Liver (tissue), 3 donors: ENCODE results near the gene LDLRAD3.

Experiments used
- EGR1 ChIP-seq, 2 donors: IDR thresholded peaks; 2 replicates each; pipeline ENCODE4 v1.6.1; 2016 to 2018; ENCODE audit warnings: antibody characterized with exemption in 2 of 2, low read depth in 2 of 2
- JUND ChIP-seq, 2 donors: IDR thresholded peaks; 2 replicates each; pipeline ENCODE4 v1.6.1; 2016; ENCODE audit warnings: antibody characterized with exemption in 2 of 2
- SP1 ChIP-seq: IDR thresholded peaks from 2 replicates; pipeline ENCODE4 v1.6.1; 2018; ENCODE audit warnings: antibody characterized with exemption, mild to moderate bottlenecking
- YY1 ChIP-seq: IDR thresholded peaks from 2 replicates; pipeline ENCODE4 v1.6.1; 2016; ENCODE audit warnings: antibody characterized with exemption, mild to moderate bottlenecking
- TF ChIP-seq, protein P1 (sequence below): IDR thresholded peaks from 2 replicates; pipeline ENCODE4 v1.6.1; 2016; ENCODE audit warnings: antibody characterized with exemption
- TF ChIP-seq, protein P2 (sequence below): fragments of 150-350 bp; IDR thresholded peaks from 2 replicates; pipeline ENCODE4 v1.5.1; 2017; ENCODE audit warnings: improper control_type of control experiment, low read depth, low read length; ENCODE audit not compliant: missing input control
- TF ChIP-seq, protein P3 (sequence below): IDR thresholded peaks from 2 replicates; pipeline ENCODE4 v1.6.1; 2016; ENCODE audit warnings: antibody characterized with exemption
- TF ChIP-seq, protein P4 (sequence below): IDR thresholded peaks from 2 replicates; pipeline ENCODE4 v1.6.1; 2016; ENCODE audit warnings: antibody characterized with exemption, mild to moderate bottlenecking
- donor health status: healthy.
- donor health status: healthy.

DNA sequence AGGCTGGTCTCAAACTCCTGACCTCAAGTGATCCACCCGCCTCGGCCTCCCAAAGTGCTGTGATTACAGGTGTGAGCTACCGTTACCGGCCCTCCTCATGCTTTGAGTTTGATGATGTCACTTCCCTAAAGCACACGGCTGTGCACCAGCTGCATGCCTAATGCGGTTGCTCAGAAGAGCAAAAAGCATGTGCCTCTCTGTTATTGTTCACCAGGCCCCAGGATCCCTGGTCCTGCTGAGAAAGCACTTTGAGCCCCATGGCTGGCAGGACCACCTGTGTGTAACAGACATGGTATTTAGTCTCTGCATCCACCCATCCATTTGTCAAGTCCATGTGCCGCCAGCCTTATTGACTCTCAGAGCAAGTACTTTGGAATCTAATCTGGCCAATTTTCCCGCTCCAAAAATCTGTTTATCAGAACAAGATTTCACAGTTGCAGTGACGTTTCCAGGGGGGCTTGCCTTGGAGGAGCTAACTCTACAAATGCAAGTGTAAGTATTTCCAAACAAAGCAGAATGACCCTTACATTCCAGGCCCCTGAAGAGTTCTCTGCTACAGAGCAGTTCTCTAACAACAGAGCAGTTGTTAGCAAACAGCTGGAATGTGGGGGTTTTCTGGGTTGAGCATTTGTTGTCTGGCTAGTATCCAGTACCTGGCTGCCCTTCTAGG, 89.4 kb downstream of the LDLRAD3 start:
- TF ChIP-seq, protein P1, sequence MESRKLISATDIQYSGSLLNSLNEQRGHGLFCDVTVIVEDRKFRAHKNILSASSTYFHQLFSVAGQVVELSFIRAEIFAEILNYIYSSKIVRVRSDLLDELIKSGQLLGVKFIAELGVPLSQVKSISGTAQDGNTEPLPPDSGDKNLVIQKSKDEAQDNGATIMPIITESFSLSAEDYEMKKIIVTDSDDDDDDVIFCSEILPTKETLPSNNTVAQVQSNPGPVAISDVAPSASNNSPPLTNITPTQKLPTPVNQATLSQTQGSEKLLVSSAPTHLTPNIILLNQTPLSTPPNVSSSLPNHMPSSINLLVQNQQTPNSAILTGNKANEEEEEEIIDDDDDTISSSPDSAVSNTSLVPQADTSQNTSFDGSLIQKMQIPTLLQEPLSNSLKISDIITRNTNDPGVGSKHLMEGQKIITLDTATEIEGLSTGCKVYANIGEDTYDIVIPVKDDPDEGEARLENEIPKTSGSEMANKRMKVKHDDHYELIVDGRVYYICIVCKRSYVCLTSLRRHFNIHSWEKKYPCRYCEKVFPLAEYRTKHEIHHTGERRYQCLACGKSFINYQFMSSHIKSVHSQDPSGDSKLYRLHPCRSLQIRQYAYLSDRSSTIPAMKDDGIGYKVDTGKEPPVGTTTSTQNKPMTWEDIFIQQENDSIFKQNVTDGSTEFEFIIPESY, result no peak
- TF ChIP-seq, protein P2, sequence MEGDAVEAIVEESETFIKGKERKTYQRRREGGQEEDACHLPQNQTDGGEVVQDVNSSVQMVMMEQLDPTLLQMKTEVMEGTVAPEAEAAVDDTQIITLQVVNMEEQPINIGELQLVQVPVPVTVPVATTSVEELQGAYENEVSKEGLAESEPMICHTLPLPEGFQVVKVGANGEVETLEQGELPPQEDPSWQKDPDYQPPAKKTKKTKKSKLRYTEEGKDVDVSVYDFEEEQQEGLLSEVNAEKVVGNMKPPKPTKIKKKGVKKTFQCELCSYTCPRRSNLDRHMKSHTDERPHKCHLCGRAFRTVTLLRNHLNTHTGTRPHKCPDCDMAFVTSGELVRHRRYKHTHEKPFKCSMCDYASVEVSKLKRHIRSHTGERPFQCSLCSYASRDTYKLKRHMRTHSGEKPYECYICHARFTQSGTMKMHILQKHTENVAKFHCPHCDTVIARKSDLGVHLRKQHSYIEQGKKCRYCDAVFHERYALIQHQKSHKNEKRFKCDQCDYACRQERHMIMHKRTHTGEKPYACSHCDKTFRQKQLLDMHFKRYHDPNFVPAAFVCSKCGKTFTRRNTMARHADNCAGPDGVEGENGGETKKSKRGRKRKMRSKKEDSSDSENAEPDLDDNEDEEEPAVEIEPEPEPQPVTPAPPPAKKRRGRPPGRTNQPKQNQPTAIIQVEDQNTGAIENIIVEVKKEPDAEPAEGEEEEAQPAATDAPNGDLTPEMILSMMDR, result no peak
- TF ChIP-seq, protein P3, sequence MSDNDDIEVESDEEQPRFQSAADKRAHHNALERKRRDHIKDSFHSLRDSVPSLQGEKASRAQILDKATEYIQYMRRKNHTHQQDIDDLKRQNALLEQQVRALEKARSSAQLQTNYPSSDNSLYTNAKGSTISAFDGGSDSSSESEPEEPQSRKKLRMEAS, result no peak
- TF ChIP-seq, protein P4, sequence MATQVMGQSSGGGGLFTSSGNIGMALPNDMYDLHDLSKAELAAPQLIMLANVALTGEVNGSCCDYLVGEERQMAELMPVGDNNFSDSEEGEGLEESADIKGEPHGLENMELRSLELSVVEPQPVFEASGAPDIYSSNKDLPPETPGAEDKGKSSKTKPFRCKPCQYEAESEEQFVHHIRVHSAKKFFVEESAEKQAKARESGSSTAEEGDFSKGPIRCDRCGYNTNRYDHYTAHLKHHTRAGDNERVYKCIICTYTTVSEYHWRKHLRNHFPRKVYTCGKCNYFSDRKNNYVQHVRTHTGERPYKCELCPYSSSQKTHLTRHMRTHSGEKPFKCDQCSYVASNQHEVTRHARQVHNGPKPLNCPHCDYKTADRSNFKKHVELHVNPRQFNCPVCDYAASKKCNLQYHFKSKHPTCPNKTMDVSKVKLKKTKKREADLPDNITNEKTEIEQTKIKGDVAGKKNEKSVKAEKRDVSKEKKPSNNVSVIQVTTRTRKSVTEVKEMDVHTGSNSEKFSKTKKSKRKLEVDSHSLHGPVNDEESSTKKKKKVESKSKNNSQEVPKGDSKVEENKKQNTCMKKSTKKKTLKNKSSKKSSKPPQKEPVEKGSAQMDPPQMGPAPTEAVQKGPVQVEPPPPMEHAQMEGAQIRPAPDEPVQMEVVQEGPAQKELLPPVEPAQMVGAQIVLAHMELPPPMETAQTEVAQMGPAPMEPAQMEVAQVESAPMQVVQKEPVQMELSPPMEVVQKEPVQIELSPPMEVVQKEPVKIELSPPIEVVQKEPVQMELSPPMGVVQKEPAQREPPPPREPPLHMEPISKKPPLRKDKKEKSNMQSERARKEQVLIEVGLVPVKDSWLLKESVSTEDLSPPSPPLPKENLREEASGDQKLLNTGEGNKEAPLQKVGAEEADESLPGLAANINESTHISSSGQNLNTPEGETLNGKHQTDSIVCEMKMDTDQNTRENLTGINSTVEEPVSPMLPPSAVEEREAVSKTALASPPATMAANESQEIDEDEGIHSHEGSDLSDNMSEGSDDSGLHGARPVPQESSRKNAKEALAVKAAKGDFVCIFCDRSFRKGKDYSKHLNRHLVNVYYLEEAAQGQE, result no peak
- TF ChIP-seq JUND (IDR thresholded peaks at IDR 0.05) (no peak), SP1 (no peak), EGR1 (IDR thresholded peaks at IDR 0.05; ENCODE audit: low read depth in 2 of 2) (no peak), YY1 (no peak)
